Measurements from ENCODE around the gene MRPS10. TPM values are rescaled to one million over a fixed set of nuclear protein-coding genes. Genes with fewer than 3 reads are reported as not detected.

Gene MRPS10
- total and polyA plus RNA-seq, 10 of the 15 experiments (the other 5 are each of a cell fraction or from before 2014, with no cell fraction given): 28.5 to 83.3 (median 52.8) TPM

GRCh38 chr6:42230345-42231321 lies 13.0 kb upstream of the MRPS10 start:
- no TSS peak for BruUV-seq (replicated peaks)
- Histone ChIP-seq H3K27ac (ENCODE audit: control insufficient read depth, insufficient read depth) (no peak overlapping the region), H3K4me1 (ENCODE audit: control insufficient read depth, insufficient read depth, low read length) (no peaks in the 10 kb centered on the region), H3K27me3 (replicated peaks in 1 of 2; ENCODE audit: control insufficient read depth in 2 of 2, insufficient read depth in 2 of 2, low read length in 1 of 2) (no peaks in the 10 kb centered on the region), H3K36me3 (ENCODE audit: control insufficient read depth in 2 of 2, insufficient read depth in 2 of 2, low read length in 1 of 2) (no peaks in the 10 kb centered on the region), H3K79me2 (ENCODE audit: control insufficient read depth, insufficient read depth, low read length) (no peaks in the 10 kb centered on the region), H3K4me2 (ENCODE audit: control insufficient read depth, insufficient read depth) (no peak overlapping the region), H3K4me3 (no peak overlapping the region), H3K9ac (ENCODE audit: control insufficient read depth, insufficient read depth, low read length) (no peak overlapping the region), H3K9me3 (replicated peaks; ENCODE audit: control insufficient read depth, insufficient read depth, low read length) (no peaks in the 10 kb centered on the region), H2AFZ (ENCODE audit: control insufficient read depth, low read depth, low read length) (no peak overlapping the region), H4K20me1 (ENCODE audit: control insufficient read depth, insufficient read depth) (no peaks in the 10 kb centered on the region)
- ChIA-PET CTCF (interaction anchor here (0.6 to 7.1 kb wide), 18 partner anchors 14 to 653 kb away, joined by 3 to 68 read pairs (median 4); partner anchors contain the start of gene MRPS10), POLR2A (interaction anchor here (0.5 kb wide), 1 partner anchor 36 kb away, joined by 5 read pairs; no protein-coding TSS in a partner anchor), RAD21 (ENCODE audit: unreplicated experiment) (interaction anchor here (0.7 to 4.3 kb wide), 7 partner anchors 17 to 317 kb away, joined by 3 to 17 read pairs (median 4); no protein-coding TSS in a partner anchor), SMC1A (ENCODE audit: uncharacterized antibody, unreplicated experiment) (interaction anchor here (0.6 to 2.2 kb wide), 12 partner anchors 14 to 317 kb away, joined by 3 to 15 read pairs (median 4); no protein-coding TSS in a partner anchor)
- ATAC-seq (peak; percentile 79), DNase-seq (ENCODE audit: low read depth, low spot score) (no peak), FAIRE-seq (no peak)
- in situ Hi-C loops (cut with MboI) (no loop called here), intact Hi-C loops (cut with micrococcal nuclease; ENCODE audit: unreplicated experiment) (no loop called here)
- WGBS (ENCODE audit: insufficient coverage, insufficient replicate concordance, low lambda C conversion rate, missing lambda C conversion rate): 68% methylated on average over 8 of the region's 8 CpGs
- TF ChIP-seq DPF2 (IDR thresholded peaks at IDR 0.05) (no peak), RBBP5 (conservative IDR thresholded peaks at IDR 0.05) (no peak), BCL11A (IDR thresholded peaks at IDR 0.05; ENCODE audit: low read depth, low read length) (no peak), TBL1XR1 (IDR thresholded peaks at IDR 0.05; ENCODE audit: low read depth, low read length) (no peak), RAD21 (IDR thresholded peaks at IDR 0.05; ENCODE audit: insufficient read depth, low read depth, low read length) (peak; percentile 66), ZNF687 (IDR thresholded peaks at IDR 0.05) (no peak), RAD51 (IDR thresholded peaks at IDR 0.05) (no peak), PAX8 (IDR thresholded peaks at IDR 0.05) (no peak), EP300 (IDR thresholded peaks at IDR 0.05; ENCODE audit: borderline replicate concordance in 1 of 2, control insufficient read depth in 1 of 2, low read depth in 2 of 2, low read length in 2 of 2) (no peak), TCF3 (IDR thresholded peaks at IDR 0.05; ENCODE audit: borderline replicate concordance, insufficient read depth, low read depth, low read length) (no peak), NFYB (IDR thresholded peaks at IDR 0.05; ENCODE audit: insufficient read depth, low read depth, low read length) (no peak), EZH2 (IDR thresholded peaks at IDR 0.05; ENCODE audit: borderline replicate concordance, control insufficient read depth, low read depth, low read length) (no peak), BACH1 (IDR thresholded peaks at IDR 0.05; ENCODE audit: borderline replicate concordance) (no peak), SREBF1 (IDR thresholded peaks at IDR 0.05; ENCODE audit: low read length) (no peak), SP1 (IDR thresholded peaks at IDR 0.05; ENCODE audit: low read depth, low read length) (no peak), SIN3A (IDR thresholded peaks at IDR 0.05; ENCODE audit: low read depth, low read length) (no peak), NR2C1 (IDR thresholded peaks at IDR 0.05) (no peak), JUND (IDR thresholded peaks at IDR 0.05; ENCODE audit: low read depth, low read length) (no peak)

Data from GM12878 (cell line).